GM18526 (cell line): Measurements from ENCODE around the gene LRRC28.

Experiments
- POLR2A ChIP-seq: IDR thresholded peaks from 3 replicates; pipeline ENCODE4 v1.6.1; 2011; ENCODE audit not compliant: insufficient read length; ENCODE audit errors: extremely low read depth

The LRRC28 gene

GRCh38 chr15:99312794-99313193, 61.5 kb downstream of the LRRC28 start:
- TF ChIP-seq POLR2A: no peak

DNA sequence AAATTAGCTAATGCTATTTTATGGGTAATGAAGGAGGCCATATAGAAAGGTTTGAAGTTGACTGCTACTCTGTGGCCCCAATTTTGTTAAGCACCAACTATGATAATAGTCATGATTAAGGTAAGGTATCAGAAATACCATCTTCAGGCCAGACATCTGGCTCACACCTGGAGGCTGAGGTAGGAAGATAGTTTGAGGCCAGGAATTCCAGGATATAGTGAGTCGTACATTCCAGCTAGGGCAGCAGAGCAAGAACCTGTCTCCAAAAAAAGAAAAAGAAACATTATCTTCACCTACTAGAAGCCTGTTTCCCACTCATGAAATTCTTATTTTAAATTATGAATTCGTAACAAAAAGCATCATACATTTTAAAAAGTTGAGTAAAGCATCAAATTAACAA, 64.4 kb downstream of the LRRC28 start:
- no peak for TF ChIP-seq POLR2A

- TF ChIP-seq POLR2A: no peak
These were observed 69.3 kb downstream of the LRRC28 start for GRCh38 chr15:99320374-99321215.

DNA sequence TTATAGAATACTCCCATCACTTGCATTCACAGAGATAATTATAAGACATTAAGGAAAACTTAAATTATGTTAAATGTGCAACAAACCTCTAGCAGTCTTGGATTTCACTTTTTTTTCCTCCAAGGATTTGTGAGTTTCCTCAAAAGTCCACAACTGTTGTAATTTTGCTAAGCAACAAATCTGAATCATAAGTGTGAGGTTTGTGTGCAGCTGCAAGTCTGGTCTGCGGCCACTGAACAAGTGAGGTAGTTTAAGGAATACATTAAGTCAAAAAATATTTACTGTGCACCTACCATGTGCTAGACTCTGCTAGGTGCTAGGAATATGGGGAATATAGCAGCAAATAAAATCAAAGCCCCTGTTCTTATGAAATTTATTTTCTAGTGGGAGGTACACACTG, 70.2 kb downstream of the LRRC28 start:
- TF ChIP-seq POLR2A: no peak

GRCh38 chr15:99322643-99323405, 71.5 kb downstream of the LRRC28 start:
- no peak for TF ChIP-seq POLR2A

GRCh38 chr15:99324082-99324620, 72.9 kb downstream of the LRRC28 start:
- no peak for TF ChIP-seq POLR2A

- no peak for TF ChIP-seq POLR2A
These were observed 73.4 kb downstream of the LRRC28 start for GRCh38 chr15:99324700-99325099.

DNA sequence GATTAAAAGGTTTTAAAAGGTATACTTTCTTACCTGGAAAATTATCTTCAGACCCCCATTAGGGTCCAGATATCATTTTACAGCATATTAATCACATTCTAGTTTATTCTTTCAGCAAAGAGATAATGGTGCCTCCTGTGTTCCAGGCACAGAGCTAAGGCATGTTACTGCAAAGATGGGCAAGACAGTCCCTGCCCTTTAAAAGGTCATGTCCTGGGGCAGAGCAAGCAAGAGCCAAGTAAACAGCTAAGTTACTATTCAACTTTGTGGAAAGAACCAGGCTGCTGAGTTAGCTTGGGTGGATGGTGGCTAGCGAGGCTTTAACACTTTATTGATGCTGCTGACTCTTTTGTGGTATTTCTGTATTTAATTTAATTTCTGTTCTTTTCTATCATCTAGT, 75.0 kb downstream of the LRRC28 start:
- no peak for TF ChIP-seq POLR2A

GRCh38 chr15:99328106-99329072, 77.1 kb downstream of the LRRC28 start:
- TF ChIP-seq POLR2A: no peak

GRCh38 chr15:99331381-99331780, 80.1 kb downstream of the LRRC28 start:
- TF ChIP-seq POLR2A: no peak

DNA sequence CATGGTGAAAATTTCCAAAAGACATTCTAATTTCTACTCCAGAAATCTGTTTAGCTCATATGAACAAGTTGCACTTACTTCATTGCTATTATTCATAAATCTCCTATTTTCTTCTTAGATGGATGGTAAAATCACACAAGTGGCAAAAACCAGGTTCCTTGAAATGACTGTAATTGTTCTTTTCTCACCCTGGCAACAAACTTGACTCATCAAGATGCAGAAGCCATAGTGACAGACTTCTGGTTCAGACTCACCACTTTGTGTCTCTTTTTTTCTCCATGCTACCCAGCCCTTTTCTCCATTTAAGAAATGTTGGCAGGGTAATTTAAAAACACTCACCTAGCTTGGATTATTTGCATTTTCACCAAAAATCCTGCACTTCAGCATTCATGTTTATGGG, 82.1 kb downstream of the LRRC28 start:
- TF ChIP-seq POLR2A: no peak

DNA sequence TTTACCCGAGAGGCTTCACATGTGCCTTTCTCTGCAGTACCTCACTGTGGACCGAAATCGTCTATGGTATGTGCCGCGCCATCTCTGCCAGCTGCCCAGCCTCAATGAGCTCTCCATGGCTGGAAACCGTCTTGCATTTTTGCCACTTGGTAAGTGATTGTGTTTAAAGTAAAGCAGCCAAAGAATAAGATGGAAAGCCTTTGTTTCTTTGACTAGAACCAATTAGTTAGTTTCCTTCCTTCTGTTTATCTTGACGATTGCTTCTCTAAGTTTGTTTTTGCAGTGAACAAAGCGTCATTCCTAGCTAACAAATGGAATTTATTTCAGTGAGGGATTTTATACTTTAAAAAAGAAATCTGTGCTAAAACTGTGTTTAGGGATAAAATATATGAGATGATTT, 82.7 kb downstream of the LRRC28 start:
- TF ChIP-seq POLR2A: no peak

DNA sequence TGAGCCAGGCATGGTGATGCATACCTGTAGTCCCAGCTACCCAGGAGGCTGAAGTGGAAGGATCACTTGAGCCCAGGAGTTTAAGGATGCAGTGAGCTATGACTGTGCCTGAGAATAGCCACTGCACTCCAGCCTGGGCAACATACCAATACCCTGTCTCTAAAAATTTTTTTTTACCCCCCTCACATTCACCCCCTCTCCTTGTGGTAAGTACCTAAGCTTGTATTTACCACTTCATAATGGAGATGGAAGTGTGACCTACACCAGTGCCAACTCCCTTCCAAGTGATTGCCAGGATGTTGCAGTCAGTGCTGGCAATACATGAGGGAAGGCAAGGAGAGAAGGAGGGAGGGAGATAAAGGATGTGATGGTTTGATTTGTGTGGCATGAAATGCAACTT, 84.2 kb downstream of the LRRC28 start:
- no peak for TF ChIP-seq POLR2A

DNA sequence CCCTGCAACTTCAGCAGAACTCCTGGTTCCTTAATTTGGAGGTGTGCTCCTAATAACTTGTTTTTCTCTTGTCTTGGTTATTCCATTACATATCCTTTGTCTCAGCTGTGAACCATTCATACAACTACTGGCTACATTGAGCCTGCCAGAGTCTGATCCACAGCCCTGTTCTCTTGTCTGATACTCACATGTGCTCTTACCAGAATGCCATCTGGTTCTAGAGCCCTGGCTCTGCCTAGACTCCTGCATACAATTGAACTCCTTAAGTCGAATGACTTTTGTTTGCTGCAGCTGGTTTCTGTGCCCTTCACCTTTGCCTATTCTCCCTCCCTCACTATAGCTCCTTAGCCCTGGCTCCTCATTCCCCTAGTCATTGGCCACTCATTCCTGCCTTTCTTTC, 85.5 kb downstream of the LRRC28 start:
- no peak for TF ChIP-seq POLR2A

GRCh38 chr15:99340347-99340746, 89.1 kb downstream of the LRRC28 start:
- no peak for TF ChIP-seq POLR2A
